Liver (tissue), 9 donors: ENCODE results near the gene JMJD7. TPM values are rescaled to one million over a fixed set of nuclear protein-coding genes. Genes with fewer than 3 reads are reported as not detected.

Source experiments
- DNase-seq: peaks from one replicate; pipeline ENCODE4 v3.0.0-alpha.2; 2017; ENCODE audit warnings: low spot score
- H3K27ac ChIP-seq, 2 donors: one replicate each; pipeline ENCODE4 v1.7.0; 2013; ENCODE audit warnings: inconsistent platforms in 2 of 2, low read length in 2 of 2, control low read depth in 1 of 2, low read depth in 1 of 2, mild to moderate bottlenecking in 1 of 2
- H3K27me3 ChIP-seq, 4 donors: one replicate each; pipeline versions ENCODE4 v1.6.1 to v1.7.0; 2013; ENCODE audit warnings: low read length in 3 of 4, inconsistent platforms in 1 of 4, mild to moderate bottlenecking in 1 of 4, moderate library complexity in 1 of 4; ENCODE audit not compliant: control insufficient read depth in 4 of 4, insufficient read depth in 4 of 4
- H3K36me3 ChIP-seq, 4 donors: one replicate each; pipeline versions ENCODE4 v1.6.1 to v1.7.0; 2013; ENCODE audit warnings: low read length in 3 of 4, mild to moderate bottlenecking in 3 of 4, low read depth in 1 of 4, moderate library complexity in 1 of 4; ENCODE audit not compliant: control insufficient read depth in 4 of 4, insufficient read depth in 3 of 4
- H3K4me1 ChIP-seq, 4 donors: one replicate each; pipeline versions ENCODE4 v1.6.1 to v1.7.0; 2013; ENCODE audit warnings: low read length in 3 of 4, mild to moderate bottlenecking in 3 of 4, moderate library complexity in 1 of 4; ENCODE audit not compliant: control insufficient read depth in 4 of 4, insufficient read depth in 4 of 4
- H3K4me3 ChIP-seq, 3 donors: one replicate each; pipeline versions ENCODE4 v1.6.1 to v1.7.0; 2013; ENCODE audit warnings: low read length in 3 of 3, control low read depth in 1 of 3, low read depth in 1 of 3, mild to moderate bottlenecking in 1 of 3
- H3K9ac ChIP-seq, 2 donors: one replicate each; pipeline ENCODE4 v1.7.0; 2013; ENCODE audit warnings: low read length in 2 of 2, mild to moderate bottlenecking in 2 of 2, moderate library complexity in 2 of 2, control low read depth in 1 of 2, low read depth in 1 of 2
- H3K9me3 ChIP-seq, 4 donors: one replicate each; pipeline versions ENCODE4 v1.6.1 to v1.7.0; 2013; ENCODE audit warnings: low read length in 3 of 4; ENCODE audit not compliant: control insufficient read depth in 4 of 4
- CTCF ChIP-seq: fragments of 150-350 bp; IDR thresholded peaks from 2 replicates; pipeline ENCODE4 v1.5.1; 2017; ENCODE audit warnings: improper control_type of control experiment, low read depth, low read length; ENCODE audit not compliant: missing input control
- EGR1 ChIP-seq, 2 donors: IDR thresholded peaks; 2 replicates each; pipeline ENCODE4 v1.6.1; 2016 to 2018; ENCODE audit warnings: antibody characterized with exemption in 2 of 2, low read depth in 2 of 2
- HNF4G ChIP-seq: IDR thresholded peaks from 2 replicates; pipeline ENCODE4 v1.6.1; 2016; ENCODE audit warnings: antibody characterized with exemption
- MAX ChIP-seq: IDR thresholded peaks from 2 replicates; pipeline ENCODE4 v1.6.1; 2016; ENCODE audit warnings: antibody characterized with exemption
- NR2F2 ChIP-seq: IDR thresholded peaks from 2 replicates; pipeline ENCODE4 v1.6.1; 2016; ENCODE audit warnings: antibody characterized with exemption
- RAD21 ChIP-seq, 2 donors: IDR thresholded peaks; 2 replicates each; pipeline ENCODE4 v1.6.1; 2016; ENCODE audit warnings: antibody characterized with exemption in 2 of 2, mild to moderate bottlenecking in 2 of 2
- REST ChIP-seq: IDR thresholded peaks from 2 replicates; pipeline ENCODE4 v1.6.1; 2016; ENCODE audit warnings: antibody characterized with exemption, mild to moderate bottlenecking
- RXRA ChIP-seq, 2 donors: IDR thresholded peaks; 2 replicates each; pipeline ENCODE4 v1.6.1; 2017 to 2018; ENCODE audit warnings: antibody characterized with exemption in 2 of 2, mild to moderate bottlenecking in 1 of 2
- TAF1 ChIP-seq: conservative IDR thresholded peaks from 2 replicates; pipeline ENCODE4 v1.6.1; 2016; ENCODE audit warnings: antibody characterized with exemption, mild to moderate bottlenecking
- YY1 ChIP-seq: IDR thresholded peaks from 2 replicates; pipeline ENCODE4 v1.6.1; 2016; ENCODE audit warnings: antibody characterized with exemption, mild to moderate bottlenecking
- WGBS: extraction: QIAGEN DNeasy Blood & Tissue Kit; methylation state at CpG from one replicate; pipeline ENCODE4 v1.1.7; 2013; 5-methylcytosine and 5-hydroxymethylcytosine counted together
- polyA plus RNA-seq, 2 donors: library from polyadenylated mRNA; stranded (reverse) in 1 of 2; unstranded in 1 of 2; fragments of 200-250 nt in 1 of 2; fragments of >200 nt in 1 of 2; fragmentation: Nextera tagmentation in 1 of 2; extraction: Ambion mirVana in 1 of 2; gene quantifications; one replicate each; pipeline versions ENCODE4 v1.2.1 to v1.2.3, GENCODE V29; 2013 to 2015
- total RNA-seq, 2 donors: library from RNA; depleted of rRNA; stranded (reverse); fragments of >200 nt; gene quantifications; one replicate each; pipeline ENCODE4 v1.2.3, GENCODE V29; 2014
- donor health status: healthy.
- donor health status: healthy.
- donor health status: healthy.
- donor health status: healthy.
- donor health status: healthy.

JMJD7 gene
- total and polyA plus RNA-seq, 4 donors, result 0.75 to 5.9 (median 5.4) TPM

- TF ChIP-seq EGR1 (IDR thresholded peaks at IDR 0.05; ENCODE audit: low read depth in 2 of 2), result no peak
- no peak for TF ChIP-seq CTCF
- no peak for TF ChIP-seq YY1
- no peak for TF ChIP-seq RXRA (IDR thresholded peaks at IDR 0.05)
- no peak for TF ChIP-seq RAD21 (IDR thresholded peaks at IDR 0.05)
- TF ChIP-seq NR2F2, result no peak
- no peak for TF ChIP-seq MAX
- TF ChIP-seq TAF1, result no peak
- no peak for TF ChIP-seq HNF4G
- Histone ChIP-seq H3K27ac (no peak overlapping the region), H3K27me3 (no peaks in the 10 kb centered on the region), H3K4me1 (no peaks in the 10 kb centered on the region), H3K36me3 (peaks cover 0 to 3% (median 0%) of the 10 kb centered on the region in 4 donors), H3K9me3 (no peaks in the 10 kb centered on the region), H3K4me3 (no peak overlapping the region), H3K9ac (no peak overlapping the region)
- 84% methylated on average over 8 of the region's 8 CpGs for WGBS
- no peak for DNase-seq
These were observed 22.8 kb upstream of the JMJD7 start for GRCh38 chr15:41804916-41805666.

- H3K27ac ChIP-seq, result no peak overlapping the region
- H3K36me3 ChIP-seq, result peaks cover 0 to 2% (median 0%) of the 10 kb centered on the region in 4 donors
- no peak overlapping the region for H3K9ac ChIP-seq
- no peak for TF ChIP-seq REST
- no peaks in the 10 kb centered on the region for H3K27me3 ChIP-seq
- no peak for DNase-seq
- H3K9me3 ChIP-seq, result no peaks in the 10 kb centered on the region
- 93% methylated on average over 3 of the region's 3 CpGs for WGBS
- no peak overlapping the region for H3K4me3 ChIP-seq
- no peaks in the 10 kb centered on the region for H3K4me1 ChIP-seq
These were observed 22.2 kb upstream of the JMJD7 start for GRCh38 chr15:41805711-41806110.
